ENCODE data around the gene SPAG5. TPM values are rescaled to one million over a fixed set of nuclear protein-coding genes. Genes with fewer than 3 reads are reported as not detected.

The SPAG5 gene
- total RNA-seq, 1 donor from 2014 or later, result 28.5 TPM

- H3K4me3 Mint-ChIP-seq (ENCODE audit: unreplicated experiment), result no peak overlapping the region
- no peaks in the 10 kb centered on the region for H3K9me3 Mint-ChIP-seq (ENCODE audit: unreplicated experiment)
Observed at GRCh38 chr17:28530926-28531325, 67.9 kb downstream of the SPAG5 start.

GRCh38 chr17:28530250-28530649 lies 68.6 kb downstream of the SPAG5 start:
- Mint-ChIP-seq H3K9me3 (ENCODE audit: unreplicated experiment) (no peaks in the 10 kb centered on the region), H3K27ac (ENCODE audit: unreplicated experiment) (no peak overlapping the region), H3K36me3 (ENCODE audit: low read depth, unreplicated experiment) (no peaks in the 10 kb centered on the region), H3K27me3 (ENCODE audit: unreplicated experiment) (peaks cover 17% of the 10 kb centered on the region), H3K4me1 (ENCODE audit: unreplicated experiment) (no peaks in the 10 kb centered on the region), H3K4me3 (ENCODE audit: unreplicated experiment) (no peak overlapping the region)
- TF ChIP-seq, protein P1, sequence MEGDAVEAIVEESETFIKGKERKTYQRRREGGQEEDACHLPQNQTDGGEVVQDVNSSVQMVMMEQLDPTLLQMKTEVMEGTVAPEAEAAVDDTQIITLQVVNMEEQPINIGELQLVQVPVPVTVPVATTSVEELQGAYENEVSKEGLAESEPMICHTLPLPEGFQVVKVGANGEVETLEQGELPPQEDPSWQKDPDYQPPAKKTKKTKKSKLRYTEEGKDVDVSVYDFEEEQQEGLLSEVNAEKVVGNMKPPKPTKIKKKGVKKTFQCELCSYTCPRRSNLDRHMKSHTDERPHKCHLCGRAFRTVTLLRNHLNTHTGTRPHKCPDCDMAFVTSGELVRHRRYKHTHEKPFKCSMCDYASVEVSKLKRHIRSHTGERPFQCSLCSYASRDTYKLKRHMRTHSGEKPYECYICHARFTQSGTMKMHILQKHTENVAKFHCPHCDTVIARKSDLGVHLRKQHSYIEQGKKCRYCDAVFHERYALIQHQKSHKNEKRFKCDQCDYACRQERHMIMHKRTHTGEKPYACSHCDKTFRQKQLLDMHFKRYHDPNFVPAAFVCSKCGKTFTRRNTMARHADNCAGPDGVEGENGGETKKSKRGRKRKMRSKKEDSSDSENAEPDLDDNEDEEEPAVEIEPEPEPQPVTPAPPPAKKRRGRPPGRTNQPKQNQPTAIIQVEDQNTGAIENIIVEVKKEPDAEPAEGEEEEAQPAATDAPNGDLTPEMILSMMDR (IDR thresholded peaks at IDR 0.05; ENCODE audit: unreplicated experiment), result no peak
- DNase-seq (ENCODE audit: low spot score), result no peak

More at GRCh38 chr17:28530926-28531325, 67.9 kb downstream of the SPAG5 start:
- no peak overlapping the region for H3K27ac Mint-ChIP-seq (ENCODE audit: unreplicated experiment)
- peaks cover 16% of the 10 kb centered on the region for H3K27me3 Mint-ChIP-seq (ENCODE audit: unreplicated experiment)
- no peak for DNase-seq (ENCODE audit: low spot score)
- TF ChIP-seq, protein P1 (IDR thresholded peaks at IDR 0.05; ENCODE audit: unreplicated experiment), result no peak
- H3K36me3 Mint-ChIP-seq (ENCODE audit: low read depth, unreplicated experiment), result no peaks in the 10 kb centered on the region
- H3K4me1 Mint-ChIP-seq (ENCODE audit: unreplicated experiment), result no peaks in the 10 kb centered on the region

DNA sequence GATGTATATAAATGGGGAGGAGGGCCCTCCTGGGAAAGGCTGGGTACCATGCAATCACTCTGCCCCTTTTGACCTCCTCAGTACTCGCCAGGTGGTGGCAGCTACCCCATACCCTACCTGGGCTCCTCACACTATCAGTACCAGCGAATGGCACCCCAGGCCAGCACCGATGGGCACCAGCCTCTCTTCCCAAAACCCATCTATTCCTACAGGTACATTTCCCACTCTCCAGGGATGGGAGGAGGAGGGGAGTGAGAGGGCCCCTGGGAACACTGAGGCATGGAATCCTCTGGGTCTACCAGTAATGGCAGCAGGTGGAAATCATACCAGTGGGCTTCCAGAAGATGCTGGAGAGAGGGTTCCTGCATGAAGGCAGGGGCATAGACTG lies 69.8 kb downstream of the SPAG5 start:
- TF ChIP-seq, protein P1 (IDR thresholded peaks at IDR 0.05; ENCODE audit: unreplicated experiment), result no peak
- Mint-ChIP-seq H3K27me3 (ENCODE audit: unreplicated experiment) (peaks cover 14% of the 10 kb centered on the region), H3K4me3 (ENCODE audit: unreplicated experiment) (no peak overlapping the region), H3K36me3 (ENCODE audit: low read depth, unreplicated experiment) (no peaks in the 10 kb centered on the region), H3K9me3 (ENCODE audit: unreplicated experiment) (no peaks in the 10 kb centered on the region), H3K27ac (ENCODE audit: unreplicated experiment) (no peak overlapping the region), H3K4me1 (ENCODE audit: unreplicated experiment) (no peaks in the 10 kb centered on the region)
- no peak for DNase-seq (ENCODE audit: low spot score)

DNA sequence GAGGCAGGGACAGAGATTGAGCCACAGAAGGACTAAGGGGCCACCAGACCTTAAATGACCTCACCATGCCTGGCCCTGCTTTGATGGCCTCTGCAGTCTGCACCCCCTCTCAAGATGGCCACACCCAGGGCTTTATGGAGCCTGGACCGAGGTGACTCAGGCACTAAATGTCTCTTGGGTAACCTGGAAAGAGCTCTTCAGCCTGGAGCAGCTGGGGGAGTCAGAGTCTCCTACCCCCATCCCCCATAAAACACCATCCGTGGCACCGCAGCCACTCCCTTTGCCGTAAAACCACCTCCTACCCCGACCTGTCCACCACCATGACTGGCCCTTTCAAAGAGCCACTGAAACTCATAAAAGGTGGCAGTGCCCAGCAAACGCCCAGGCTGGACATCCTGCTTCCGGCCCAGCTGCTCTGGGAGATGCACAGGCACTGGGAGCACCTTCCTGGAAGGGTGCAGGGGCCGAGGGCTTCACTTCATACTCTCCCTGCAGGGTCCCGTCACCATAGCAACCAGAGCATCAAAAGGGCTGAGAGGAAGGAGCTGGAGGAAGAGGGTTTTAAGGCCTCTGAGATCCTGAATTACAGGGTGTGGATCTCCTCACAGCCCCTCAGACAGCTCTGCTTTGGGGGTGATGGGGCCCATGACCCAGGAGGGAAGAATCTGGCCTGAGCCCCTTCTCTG lies 70.4 kb downstream of the SPAG5 start:
- Mint-ChIP-seq H3K9me3 (ENCODE audit: unreplicated experiment) (no peaks in the 10 kb centered on the region), H3K4me1 (ENCODE audit: unreplicated experiment) (no peaks in the 10 kb centered on the region), H3K27ac (ENCODE audit: unreplicated experiment) (no peak overlapping the region), H3K27me3 (ENCODE audit: unreplicated experiment) (peaks cover 10% of the 10 kb centered on the region), H3K36me3 (ENCODE audit: low read depth, unreplicated experiment) (no peaks in the 10 kb centered on the region), H3K4me3 (ENCODE audit: unreplicated experiment) (no peak overlapping the region)
- TF ChIP-seq, protein P1 (IDR thresholded peaks at IDR 0.05; ENCODE audit: unreplicated experiment), result no peak
- DNase-seq (ENCODE audit: low spot score), result no peak

DNA sequence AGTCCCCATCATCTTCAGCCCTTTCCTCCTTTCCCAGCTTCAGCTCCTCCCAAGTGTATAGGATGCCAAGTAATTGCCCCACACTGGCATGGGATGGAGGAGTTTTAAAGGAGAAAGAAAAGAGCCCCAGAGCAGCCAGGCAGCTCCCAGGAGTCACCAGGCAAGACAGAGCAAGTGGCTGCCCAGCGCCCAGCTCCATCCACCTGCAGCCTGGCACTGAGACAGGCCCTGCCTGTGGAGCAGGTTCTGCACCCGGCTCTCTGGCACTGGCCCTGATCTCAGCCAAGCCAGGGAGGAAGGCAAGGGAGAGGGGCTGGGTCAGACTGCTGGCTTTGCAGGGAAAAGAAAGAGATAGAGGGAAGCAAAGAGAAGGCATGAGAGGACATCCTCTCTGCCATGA lies 71.0 kb downstream of the SPAG5 start:
- no peaks in the 10 kb centered on the region for H3K4me1 Mint-ChIP-seq (ENCODE audit: unreplicated experiment)
- H3K9me3 Mint-ChIP-seq (ENCODE audit: unreplicated experiment), result no peaks in the 10 kb centered on the region
- no peak overlapping the region for H3K27ac Mint-ChIP-seq (ENCODE audit: unreplicated experiment)
- no peak overlapping the region for H3K4me3 Mint-ChIP-seq (ENCODE audit: unreplicated experiment)
- DNase-seq (ENCODE audit: low spot score), result no peak
- H3K27me3 Mint-ChIP-seq (ENCODE audit: unreplicated experiment), result peaks cover 9% of the 10 kb centered on the region
- no peaks in the 10 kb centered on the region for H3K36me3 Mint-ChIP-seq (ENCODE audit: low read depth, unreplicated experiment)
- TF ChIP-seq, protein P1 (IDR thresholded peaks at IDR 0.05; ENCODE audit: unreplicated experiment), result no peak

Measured in endothelial cell (in vitro differentiated cells).